Natural killer cell (primary cell): ENCODE data around the gene GLI3. TPM values are rescaled to one million over a fixed set of nuclear protein-coding genes. Genes with fewer than 3 reads are reported as not detected.

Source experiments
- ATAC-seq, 3 donors: fragments of 150-1000 bp in 2 of 3; fragments of 200-7000 bp in 1 of 3; cut with Tn5 transposase; 1 replicate in 1 of 3; 2 replicates in 2 of 3; pipeline ENCODE4 v1.10.0; 2021; ENCODE audit warnings: mild to moderate bottlenecking in 2 of 3, moderate library complexity in 2 of 3
- DNase-seq, 2 donors: peaks; one replicate each; pipeline versions ENCODE4 v3.0.0 to v3.0.0-alpha.2; 2013 to 2021; ENCODE audit warnings: mixed read lengths in 1 of 2
- H3K27ac ChIP-seq: one replicate; pipeline ENCODE4 v1.5.1; 2013; ENCODE audit warnings: mild to moderate bottlenecking, low read length
- H3K27me3 ChIP-seq: one replicate; pipeline ENCODE4 v1.6.1; 2013; ENCODE audit warnings: low read length; ENCODE audit not compliant: control insufficient read depth, insufficient read depth
- H3K36me3 ChIP-seq: one replicate; pipeline ENCODE4 v1.6.1; 2013; ENCODE audit warnings: low read length; ENCODE audit not compliant: control insufficient read depth, insufficient read depth
- H3K4me1 ChIP-seq: one replicate; pipeline ENCODE4 v1.6.1; 2013; ENCODE audit warnings: low read length; ENCODE audit not compliant: control insufficient read depth, insufficient read depth
- H3K4me3 ChIP-seq: one replicate; pipeline ENCODE4 v1.5.1; 2013; ENCODE audit warnings: low read length
- H3K9me3 ChIP-seq: one replicate; pipeline ENCODE4 v1.6.1; 2013; ENCODE audit warnings: low read length; ENCODE audit not compliant: control insufficient read depth, insufficient read depth
- H3K27ac Mint-ChIP-seq, 2 donors: one replicate each; pipeline ENCODE4 v1.8.0; 2022; ENCODE audit warnings: mild to moderate bottlenecking in 2 of 2, mixed read lengths in 2 of 2, moderate library complexity in 1 of 2
- H3K27me3 Mint-ChIP-seq, 2 donors: one replicate each; pipeline ENCODE4 v1.8.0; 2022; ENCODE audit warnings: low read depth in 2 of 2, mixed read lengths in 2 of 2
- H3K36me3 Mint-ChIP-seq: one replicate; pipeline ENCODE4 v1.8.0; 2022; ENCODE audit warnings: mixed read lengths
- H3K4me1 Mint-ChIP-seq, 2 donors: one replicate each; pipeline ENCODE4 v1.8.0; 2022; ENCODE audit warnings: mixed read lengths in 2 of 2
- H3K4me3 Mint-ChIP-seq: one replicate; pipeline ENCODE4 v1.8.0; 2022; ENCODE audit warnings: mild to moderate bottlenecking, moderate library complexity, mixed read lengths
- H3K9me3 Mint-ChIP-seq, 2 donors: one replicate each; pipeline ENCODE4 v1.8.0; 2022; ENCODE audit warnings: mixed read lengths in 2 of 2
- WGBS: methylation state at CpG from one replicate; pipeline ENCODE4 v1.1.7; 2013; ENCODE audit warnings: missing lambda C conversion rate; ENCODE audit not compliant: insufficient coverage; 5-methylcytosine and 5-hydroxymethylcytosine counted together
- intact Hi-C: fragments of 100-400 bp; cut with micrococcal nuclease; formaldehyde crosslinking; loops from one replicate; pipeline ENCODE4 v1.14.2; 2022
- total RNA-seq, 4 donors: library from RNA; stranded (reverse); fragments of 120-200 nt in 1 of 4; gene quantifications; one replicate each; pipeline versions ENCODE4 v1.2.3 to v1.2.4, GENCODE V29; 2013 to 2022
- TF ChIP-seq, protein P1 (sequence below): fragments of 200-600 bp; IDR thresholded peaks from one replicate; pipeline ENCODE4 v1.8.0; 2022; ENCODE audit warnings: antibody characterized with exemption

GLI3 gene
- total RNA-seq, 3 donors from 2014 or later (not counting 1 experiment from before 2014, with no cell fraction given) = 2.9 to 4.7 (median 3.1) TPM

DNA sequence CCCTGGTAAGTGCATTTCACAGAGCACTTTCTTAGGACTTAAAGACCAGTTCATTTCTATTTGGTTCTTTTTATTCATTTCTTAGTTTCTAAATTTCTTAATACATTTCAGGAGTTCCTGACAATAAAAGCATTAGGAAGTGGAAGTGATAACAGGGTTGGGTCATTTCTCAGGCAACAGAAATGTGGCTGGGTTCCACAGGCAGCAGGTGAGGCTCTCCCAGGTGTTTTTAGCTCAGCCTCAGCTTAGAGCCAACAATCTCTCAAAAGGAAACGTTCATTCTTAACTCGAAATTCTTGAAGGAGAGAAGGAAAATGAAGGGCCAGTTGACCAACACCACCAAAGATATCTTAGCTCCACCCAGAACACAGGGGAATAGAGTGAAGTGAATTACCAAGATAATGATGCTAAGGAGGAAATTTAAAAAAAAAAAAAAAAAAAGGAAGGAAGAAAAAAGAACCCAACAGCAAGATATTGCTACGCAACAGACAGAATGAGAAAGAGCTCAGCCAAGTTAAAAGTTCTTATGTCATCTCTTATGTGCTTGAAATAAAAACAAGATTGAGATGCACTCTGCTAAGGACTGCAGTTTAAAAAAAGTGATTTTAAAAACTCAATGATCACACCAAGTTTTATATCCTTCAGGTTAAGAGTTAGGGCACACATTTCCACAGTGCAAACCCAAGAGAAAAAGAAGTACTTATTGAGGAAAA, 230.1 kb downstream of the GLI3 start:
- Mint-ChIP-seq H3K4me3 (no peak overlapping the region), H3K36me3 (no peaks in the 10 kb centered on the region), H3K4me1 (no peaks in the 10 kb centered on the region), H3K9me3 (no peaks in the 10 kb centered on the region), H3K27me3 (no peaks in the 10 kb centered on the region), H3K27ac (no peak overlapping the region)
- no peak for ATAC-seq
- no peaks in the 10 kb centered on the region for H3K9me3 ChIP-seq
- no peaks in the 10 kb centered on the region for H3K27me3 ChIP-seq
- WGBS = no CpG with 5 or more reads among the region's 3 CpGs
- H3K36me3 ChIP-seq = no peaks in the 10 kb centered on the region
- TF ChIP-seq, protein P1, sequence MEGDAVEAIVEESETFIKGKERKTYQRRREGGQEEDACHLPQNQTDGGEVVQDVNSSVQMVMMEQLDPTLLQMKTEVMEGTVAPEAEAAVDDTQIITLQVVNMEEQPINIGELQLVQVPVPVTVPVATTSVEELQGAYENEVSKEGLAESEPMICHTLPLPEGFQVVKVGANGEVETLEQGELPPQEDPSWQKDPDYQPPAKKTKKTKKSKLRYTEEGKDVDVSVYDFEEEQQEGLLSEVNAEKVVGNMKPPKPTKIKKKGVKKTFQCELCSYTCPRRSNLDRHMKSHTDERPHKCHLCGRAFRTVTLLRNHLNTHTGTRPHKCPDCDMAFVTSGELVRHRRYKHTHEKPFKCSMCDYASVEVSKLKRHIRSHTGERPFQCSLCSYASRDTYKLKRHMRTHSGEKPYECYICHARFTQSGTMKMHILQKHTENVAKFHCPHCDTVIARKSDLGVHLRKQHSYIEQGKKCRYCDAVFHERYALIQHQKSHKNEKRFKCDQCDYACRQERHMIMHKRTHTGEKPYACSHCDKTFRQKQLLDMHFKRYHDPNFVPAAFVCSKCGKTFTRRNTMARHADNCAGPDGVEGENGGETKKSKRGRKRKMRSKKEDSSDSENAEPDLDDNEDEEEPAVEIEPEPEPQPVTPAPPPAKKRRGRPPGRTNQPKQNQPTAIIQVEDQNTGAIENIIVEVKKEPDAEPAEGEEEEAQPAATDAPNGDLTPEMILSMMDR = no peak
- intact Hi-C loops = no loop called here
- no peak for DNase-seq
- no peak overlapping the region for H3K27ac ChIP-seq
- no peak overlapping the region for H3K4me3 ChIP-seq
- H3K4me1 ChIP-seq = no peaks in the 10 kb centered on the region

DNA sequence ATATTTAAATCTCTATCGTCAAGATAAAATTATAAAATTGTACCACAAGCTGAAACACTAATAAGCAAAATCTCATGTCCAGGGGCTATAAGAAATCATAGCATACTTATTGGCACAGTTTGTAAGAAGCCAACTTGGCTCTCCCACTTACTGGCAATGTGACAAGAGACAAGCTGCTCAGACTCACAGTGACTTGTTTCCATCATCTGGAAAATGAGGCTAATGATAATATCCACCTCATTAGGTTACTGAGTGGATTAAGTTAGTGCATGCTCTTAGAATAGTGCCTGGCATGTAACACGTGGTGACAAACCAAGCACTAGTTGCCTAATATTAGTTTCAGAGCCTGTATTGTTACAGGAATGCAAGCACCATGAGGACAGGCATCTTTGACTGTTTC, 234.4 kb downstream of the GLI3 start:
- TF ChIP-seq, protein P1 = no peak
- Mint-ChIP-seq H3K27me3 (peaks cover 3 to 14% of the 10 kb centered on the region in 2 donors), H3K4me3 (no peak overlapping the region), H3K27ac (no peak overlapping the region), H3K9me3 (no peaks in the 10 kb centered on the region), H3K36me3 (no peaks in the 10 kb centered on the region), H3K4me1 (no peaks in the 10 kb centered on the region)
- no peaks in the 10 kb centered on the region for H3K4me1 ChIP-seq
- DNase-seq (no peak), ATAC-seq (no peak)
- H3K27ac ChIP-seq = no peak overlapping the region
- 94% methylated on average over 2 of the region's 2 CpGs for WGBS
- H3K36me3 ChIP-seq = no peaks in the 10 kb centered on the region
- H3K4me3 ChIP-seq = no peak overlapping the region
- no peaks in the 10 kb centered on the region for H3K27me3 ChIP-seq
- intact Hi-C loops = no loop called here
- H3K9me3 ChIP-seq = no peaks in the 10 kb centered on the region

GRCh38 chr7:41999736-42000283, 237.2 kb downstream of the GLI3 start:
- no peaks in the 10 kb centered on the region for H3K27me3 ChIP-seq
- no peak overlapping the region for H3K4me3 ChIP-seq
- Mint-ChIP-seq H3K9me3 (no peaks in the 10 kb centered on the region), H3K27me3 (peaks cover 3 to 14% of the 10 kb centered on the region in 2 donors), H3K4me3 (no peak overlapping the region), H3K4me1 (peaks cover 0 to 5% of the 10 kb centered on the region in 2 donors), H3K36me3 (no peaks in the 10 kb centered on the region), H3K27ac (no peak overlapping the region)
- intact Hi-C loops = no loop called here
- DNase-seq (no peak), ATAC-seq (no peak)
- TF ChIP-seq, protein P1 = no peak
- WGBS = 84% methylated on average over 6 of the region's 6 CpGs
- no peaks in the 10 kb centered on the region for H3K36me3 ChIP-seq
- H3K27ac ChIP-seq = no peak overlapping the region
- no peaks in the 10 kb centered on the region for H3K9me3 ChIP-seq
- no peaks in the 10 kb centered on the region for H3K4me1 ChIP-seq
